ENCODE data around the gene RAMP1.

RAMP1 gene

DNA sequence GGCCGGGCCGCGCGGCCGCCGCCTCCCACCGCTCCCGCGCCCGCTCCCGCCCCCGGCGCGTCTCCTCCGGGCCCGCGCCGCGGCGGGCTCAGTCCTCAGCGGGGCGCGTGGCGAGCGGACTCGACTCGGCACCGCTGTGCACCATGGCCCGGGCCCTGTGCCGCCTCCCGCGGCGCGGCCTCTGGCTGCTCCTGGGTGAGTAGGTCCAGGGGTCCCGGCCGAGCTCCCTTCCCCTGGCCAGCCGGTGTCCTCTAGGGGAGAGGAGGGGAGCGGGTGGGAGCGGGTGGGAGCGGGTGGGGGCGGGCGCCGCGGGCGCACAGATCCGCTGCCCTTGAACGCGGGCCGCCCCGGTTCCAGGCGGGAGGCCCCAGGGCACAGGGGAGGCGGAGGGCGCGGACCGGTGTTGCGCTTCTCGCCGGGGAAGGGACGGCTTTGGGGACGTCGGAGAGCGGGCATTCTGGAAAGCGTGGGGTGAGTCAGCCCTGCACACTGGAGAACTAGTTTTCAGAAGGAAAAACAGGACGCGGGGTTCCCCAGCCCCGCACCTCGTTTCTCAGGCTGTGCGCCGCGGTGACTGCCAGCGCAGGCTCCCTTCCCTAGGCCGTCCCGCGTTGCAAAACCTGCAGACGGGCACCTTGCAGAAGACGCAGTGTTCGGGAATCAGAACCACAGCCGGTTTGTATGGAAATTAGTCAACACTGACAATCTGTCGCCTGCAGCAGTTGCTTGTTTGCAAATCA, at the start of gene RAMP1:
Gene RAMP1, plus strand, starts transcription at position 91 of the 740 bp plus-strand sequence. Its CDS starts 53 bp downstream, at position 144.
- no peak for DNase-seq (ENCODE audit: low read depth)
- TF ChIP-seq, protein P1, sequence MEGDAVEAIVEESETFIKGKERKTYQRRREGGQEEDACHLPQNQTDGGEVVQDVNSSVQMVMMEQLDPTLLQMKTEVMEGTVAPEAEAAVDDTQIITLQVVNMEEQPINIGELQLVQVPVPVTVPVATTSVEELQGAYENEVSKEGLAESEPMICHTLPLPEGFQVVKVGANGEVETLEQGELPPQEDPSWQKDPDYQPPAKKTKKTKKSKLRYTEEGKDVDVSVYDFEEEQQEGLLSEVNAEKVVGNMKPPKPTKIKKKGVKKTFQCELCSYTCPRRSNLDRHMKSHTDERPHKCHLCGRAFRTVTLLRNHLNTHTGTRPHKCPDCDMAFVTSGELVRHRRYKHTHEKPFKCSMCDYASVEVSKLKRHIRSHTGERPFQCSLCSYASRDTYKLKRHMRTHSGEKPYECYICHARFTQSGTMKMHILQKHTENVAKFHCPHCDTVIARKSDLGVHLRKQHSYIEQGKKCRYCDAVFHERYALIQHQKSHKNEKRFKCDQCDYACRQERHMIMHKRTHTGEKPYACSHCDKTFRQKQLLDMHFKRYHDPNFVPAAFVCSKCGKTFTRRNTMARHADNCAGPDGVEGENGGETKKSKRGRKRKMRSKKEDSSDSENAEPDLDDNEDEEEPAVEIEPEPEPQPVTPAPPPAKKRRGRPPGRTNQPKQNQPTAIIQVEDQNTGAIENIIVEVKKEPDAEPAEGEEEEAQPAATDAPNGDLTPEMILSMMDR (IDR thresholded peaks at IDR 0.05; ENCODE audit: low read depth, low read length, missing control alignments): no peak
- H3K4me3 ChIP-seq (ENCODE audit: low read depth, low read length): no peak within 1 kb of the TSS

DNA sequence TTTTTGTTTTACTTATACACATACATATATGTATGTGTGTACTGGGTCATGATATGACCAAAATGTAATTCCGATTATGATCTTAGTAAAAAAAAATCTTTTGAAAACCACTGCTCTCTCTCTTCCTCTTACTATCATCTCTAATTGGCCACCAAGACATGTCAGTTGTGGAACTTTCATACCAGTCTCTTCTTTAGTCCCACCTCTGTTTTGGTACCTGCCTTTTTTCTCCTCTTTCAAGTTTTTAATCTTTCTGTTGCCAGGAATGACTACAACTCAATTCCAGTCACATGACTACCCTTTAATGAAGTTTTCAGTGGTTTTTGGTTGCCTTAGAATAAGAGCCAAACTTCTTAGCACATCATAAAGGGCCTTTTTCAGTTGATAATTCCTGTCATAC, 43.8 kb upstream of the RAMP1 start:
- TF ChIP-seq, protein P1 (IDR thresholded peaks at IDR 0.05; ENCODE audit: low read depth, low read length, missing control alignments): no peak
- no peak overlapping the region for H3K4me3 ChIP-seq (ENCODE audit: low read depth, low read length)
- DNase-seq (ENCODE audit: low read depth): no peak

DNA sequence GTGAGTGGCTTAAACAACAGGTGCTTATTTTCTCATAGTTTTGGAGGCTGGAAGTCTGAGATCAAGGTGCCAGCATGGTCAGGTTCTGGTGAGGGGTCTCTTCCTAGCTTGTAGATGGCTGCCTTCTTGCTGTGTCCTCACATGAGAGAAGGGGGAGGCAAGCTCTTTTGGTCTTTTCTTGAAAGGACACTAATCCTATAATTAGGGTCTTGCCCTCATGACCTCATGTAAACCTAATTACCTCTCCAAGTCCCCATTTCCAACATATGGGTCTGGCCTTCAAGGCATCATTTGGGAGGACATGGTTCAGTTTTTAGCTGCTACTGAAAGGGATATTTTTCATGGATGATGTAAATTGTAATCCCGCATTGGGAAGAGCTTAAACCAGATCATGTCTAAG, 42.9 kb upstream of the RAMP1 start:
- no peak overlapping the region for H3K4me3 ChIP-seq (ENCODE audit: low read depth, low read length)
- DNase-seq (ENCODE audit: low read depth): no peak
- TF ChIP-seq, protein P1 (IDR thresholded peaks at IDR 0.05; ENCODE audit: low read depth, low read length, missing control alignments): no peak

DNA sequence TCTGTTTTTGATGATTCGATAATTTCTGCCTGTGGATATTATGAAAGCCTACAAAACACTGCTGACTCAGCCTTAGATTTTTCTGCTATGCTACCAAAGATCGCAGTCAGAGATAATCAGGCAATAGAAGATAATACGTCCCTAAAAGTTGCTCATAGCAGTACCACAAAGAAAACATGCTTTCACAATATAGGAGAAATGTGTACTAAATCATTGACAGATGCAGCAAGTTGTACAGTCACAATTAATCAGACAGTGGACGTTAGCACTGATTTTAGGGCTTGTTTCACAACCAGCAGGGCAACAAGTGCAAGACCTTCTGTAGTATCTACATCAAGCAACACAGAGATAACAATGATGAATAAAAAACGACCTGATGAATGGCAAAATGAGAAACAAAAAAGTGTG, 41.4 kb upstream of the RAMP1 start:
- TF ChIP-seq, protein P1 (IDR thresholded peaks at IDR 0.05; ENCODE audit: low read depth, low read length, missing control alignments): no peak
- H3K4me3 ChIP-seq (ENCODE audit: low read depth, low read length): no peak overlapping the region
- no peak for DNase-seq (ENCODE audit: low read depth)

DNA sequence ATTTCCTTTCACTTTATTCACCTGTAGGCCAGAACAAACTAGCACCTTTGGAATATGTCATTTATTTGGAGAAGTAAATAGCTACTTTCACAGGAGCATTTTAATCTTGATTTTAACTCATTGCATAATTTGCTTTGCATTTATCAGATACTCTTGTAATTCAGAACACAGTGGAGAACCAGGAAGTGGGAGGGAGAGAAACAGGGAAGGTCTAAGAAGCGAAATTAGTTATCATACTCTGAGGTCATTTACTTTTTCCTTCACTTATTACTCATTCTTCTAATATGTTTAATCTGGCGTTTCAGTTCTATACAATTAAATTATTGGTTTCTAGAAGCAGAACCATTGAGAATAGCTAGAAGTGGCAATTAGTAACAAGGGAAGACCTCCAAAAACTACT, 40.2 kb upstream of the RAMP1 start:
- DNase-seq (ENCODE audit: low read depth): no peak
- TF ChIP-seq, protein P1 (IDR thresholded peaks at IDR 0.05; ENCODE audit: low read depth, low read length, missing control alignments): no peak
- H3K4me3 ChIP-seq (ENCODE audit: low read depth, low read length): no peak overlapping the region

DNA sequence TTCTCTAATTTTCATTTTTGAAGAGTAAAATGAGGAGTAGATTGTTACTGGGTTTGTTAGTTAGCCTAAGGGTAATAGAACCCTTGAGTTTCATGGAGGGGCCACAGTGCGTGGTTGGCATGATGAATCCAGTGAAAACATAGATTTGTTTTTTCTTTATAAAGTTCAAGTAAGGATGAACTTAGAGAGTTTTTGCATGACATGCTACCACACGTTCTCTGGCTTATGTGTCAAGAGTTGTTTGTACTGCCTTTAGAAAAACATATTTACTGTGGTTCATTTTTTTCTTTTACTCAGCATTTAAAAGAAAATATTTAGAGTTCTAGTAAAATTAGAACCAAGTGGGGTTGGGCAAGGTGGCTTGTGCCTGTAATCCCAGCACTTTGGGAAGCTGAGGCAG, 39.0 kb upstream of the RAMP1 start:
- TF ChIP-seq, protein P1 (IDR thresholded peaks at IDR 0.05; ENCODE audit: low read depth, low read length, missing control alignments): no peak
- no peak overlapping the region for H3K4me3 ChIP-seq (ENCODE audit: low read depth, low read length)
- DNase-seq (ENCODE audit: low read depth): no peak

DNA sequence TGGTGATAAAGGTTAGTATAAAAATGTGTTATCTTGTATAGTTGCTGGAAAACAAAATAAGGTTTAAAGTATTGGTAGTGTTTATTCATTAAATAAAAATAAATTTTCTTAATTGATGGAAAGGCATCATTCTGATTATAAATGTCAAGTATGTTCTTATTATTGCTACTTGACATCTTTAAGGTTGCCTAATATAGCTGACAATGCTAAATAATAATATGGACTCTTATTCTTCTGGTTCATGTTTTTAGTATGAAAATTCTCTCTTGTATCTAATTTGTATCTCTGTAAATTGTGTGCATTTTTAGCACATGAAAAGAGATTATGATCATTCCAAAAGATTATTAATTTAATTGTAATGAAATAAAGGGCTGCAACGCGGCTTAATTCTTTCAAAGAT, 35.9 kb upstream of the RAMP1 start:
- no peak overlapping the region for H3K4me3 ChIP-seq (ENCODE audit: low read depth, low read length)
- TF ChIP-seq, protein P1 (IDR thresholded peaks at IDR 0.05; ENCODE audit: low read depth, low read length, missing control alignments): no peak
- DNase-seq (ENCODE audit: low read depth): no peak
